NCI-H748 treated with DMSO at 0.1 percent for 48 hours (cell line): ENCODE data around the gene AMIGO2.

ENCODE experiments used
- DNase-seq: peaks from one replicate; lab custom pipeline; 2025; lab: John Stamatoyannopoulos, UW

Gene AMIGO2

DNA sequence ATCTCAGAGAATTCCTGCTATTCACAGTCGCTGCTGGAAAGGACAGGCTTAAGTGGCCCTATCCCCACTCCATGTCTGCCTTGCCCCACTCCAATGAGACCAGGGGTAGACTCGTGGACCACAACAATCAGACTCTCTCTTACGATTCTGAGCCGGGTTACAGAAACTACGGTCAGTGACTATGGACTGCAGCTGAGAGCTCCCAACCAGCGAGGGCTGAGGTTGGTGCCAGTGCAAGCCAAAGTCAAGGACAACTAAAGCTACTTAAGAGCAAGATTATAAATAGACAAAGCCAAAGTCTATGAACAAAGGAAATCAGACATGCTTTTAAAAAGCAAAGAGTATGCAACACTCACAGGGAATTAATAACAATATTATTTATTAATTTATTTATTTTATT, 18.3 kb upstream of the AMIGO2 start:
- no peak for DNase-seq

DNA sequence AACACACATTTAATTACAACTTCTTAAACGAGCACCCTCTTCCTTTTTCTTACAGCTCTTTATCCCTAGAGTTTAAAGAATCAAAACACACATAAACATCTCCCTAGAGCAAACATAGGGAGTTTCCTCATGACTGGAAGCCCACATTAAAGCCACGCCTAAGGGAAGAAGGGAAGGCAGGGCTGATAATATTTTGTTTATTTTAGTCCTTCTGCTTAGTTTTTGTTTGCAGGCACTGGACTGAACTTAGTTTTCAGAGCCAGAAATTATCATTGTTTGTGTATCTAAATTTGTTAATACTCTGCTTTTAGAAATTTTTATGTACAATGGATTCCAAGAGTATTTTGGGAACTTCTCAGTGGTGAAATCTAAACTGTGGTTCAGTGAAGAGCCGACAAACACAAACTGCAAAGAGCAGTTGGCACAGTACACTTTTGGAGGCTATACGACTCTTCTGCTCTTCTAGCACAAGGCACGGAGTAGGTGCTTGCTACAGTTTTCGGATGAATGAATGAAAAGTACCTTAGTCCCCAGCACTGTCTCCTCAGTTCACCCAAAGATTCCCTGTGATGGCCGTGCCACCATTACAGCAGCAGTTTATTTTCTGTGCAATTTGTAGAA, 17.6 kb upstream of the AMIGO2 start:
- peak; percentile 55 for DNase-seq

- no peak for DNase-seq
Measured at GRCh38 chr12:47095446-47096236, 15.9 kb upstream of the AMIGO2 start.

GRCh38 chr12:47094804-47095203, 15.0 kb upstream of the AMIGO2 start:
- DNase-seq = no peak

GRCh38 chr12:47091009-47091408, 11.2 kb upstream of the AMIGO2 start:
- no peak for DNase-seq

GRCh38 chr12:47088021-47088944, 8.5 kb upstream of the AMIGO2 start:
- DNase-seq = peak; percentile 97

DNA sequence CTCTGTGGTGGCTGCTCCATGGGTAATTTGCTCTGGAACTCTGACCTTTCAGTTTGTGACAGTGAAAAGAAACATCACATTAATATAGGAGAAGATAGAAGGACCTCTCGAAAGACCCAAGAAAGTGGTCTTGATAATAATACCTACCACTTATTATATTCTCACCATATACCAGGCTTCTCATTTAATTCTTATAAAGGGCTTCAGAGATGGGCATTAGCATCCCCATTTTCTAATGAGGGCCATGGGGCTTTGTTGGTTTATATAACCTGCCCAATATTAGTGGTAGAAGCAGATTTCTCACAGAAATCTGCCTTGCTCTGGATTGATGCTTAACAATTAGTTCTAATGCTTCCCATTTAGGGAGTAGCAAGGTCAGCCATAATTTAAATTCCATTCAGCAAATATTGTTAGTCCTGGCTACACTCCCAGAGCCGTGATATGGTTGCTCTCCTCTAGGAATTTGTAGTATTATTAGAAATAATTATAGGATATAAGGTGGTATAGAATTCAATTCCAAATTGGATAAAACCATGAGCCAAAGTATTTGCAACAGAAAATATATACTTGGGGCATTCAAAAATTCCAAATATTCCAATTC, 7.4 kb upstream of the AMIGO2 start:
- peak; percentile 84 for DNase-seq

GRCh38 chr12:47085815-47086252, 6.1 kb upstream of the AMIGO2 start:
- peak; percentile 89 for DNase-seq

DNA sequence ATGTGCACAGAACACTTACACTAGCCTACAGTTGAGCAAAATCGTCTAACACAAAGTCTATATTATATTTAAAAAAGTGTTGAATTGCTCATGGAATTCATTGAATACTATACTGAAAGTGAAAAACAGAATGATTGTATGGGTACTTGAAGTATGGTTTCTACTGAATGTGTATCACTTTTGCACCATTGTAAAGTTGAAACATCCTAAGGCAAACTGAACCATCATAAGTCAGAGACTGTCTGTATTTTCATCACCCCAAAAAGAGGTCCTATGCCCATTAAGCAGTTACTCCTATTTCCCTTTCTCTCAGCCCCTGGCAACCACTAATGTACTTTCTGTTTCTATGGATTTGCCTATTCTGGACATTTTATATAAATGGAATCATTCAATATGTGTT, 4.4 kb upstream of the AMIGO2 start:
- DNase-seq = no peak

DNA sequence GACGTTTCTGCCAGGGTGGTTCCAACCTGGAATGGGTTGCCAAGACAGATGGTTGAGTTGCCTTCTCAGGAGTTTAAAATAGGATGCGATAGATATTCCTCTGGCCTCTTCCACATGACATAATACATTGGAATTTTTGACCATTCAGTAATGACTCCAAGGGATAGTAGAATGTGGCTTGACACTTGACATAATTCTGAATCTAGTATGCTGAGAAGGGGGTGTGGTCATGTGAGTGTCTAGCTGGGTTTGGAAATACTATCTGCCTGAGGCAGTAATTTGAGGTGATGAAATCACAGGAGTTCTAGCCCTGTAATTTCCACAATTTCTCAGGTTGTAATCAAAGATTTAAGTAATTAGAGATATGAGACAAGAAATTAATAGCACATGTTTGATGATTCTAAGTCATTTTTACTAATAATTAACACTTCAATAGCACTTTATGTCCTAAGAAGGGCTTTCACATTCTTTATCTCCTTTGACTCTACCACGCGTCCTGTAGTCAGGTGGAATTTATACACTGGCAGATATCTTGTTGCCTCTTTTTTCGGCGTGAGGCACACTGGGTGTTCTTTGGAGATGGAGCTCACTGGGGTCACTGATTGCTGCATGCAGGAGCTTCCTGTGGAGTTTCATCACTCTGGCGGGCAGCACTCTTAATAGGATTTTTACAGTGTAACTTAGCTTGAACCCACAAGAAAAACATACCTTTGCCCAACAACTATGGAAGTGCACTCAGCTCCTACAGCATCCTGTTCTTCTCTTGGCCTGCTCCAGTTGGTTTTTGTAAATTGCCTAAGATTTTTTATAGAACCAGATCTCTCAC, 3.2 kb upstream of the AMIGO2 start:
- DNase-seq = no peak

DNA sequence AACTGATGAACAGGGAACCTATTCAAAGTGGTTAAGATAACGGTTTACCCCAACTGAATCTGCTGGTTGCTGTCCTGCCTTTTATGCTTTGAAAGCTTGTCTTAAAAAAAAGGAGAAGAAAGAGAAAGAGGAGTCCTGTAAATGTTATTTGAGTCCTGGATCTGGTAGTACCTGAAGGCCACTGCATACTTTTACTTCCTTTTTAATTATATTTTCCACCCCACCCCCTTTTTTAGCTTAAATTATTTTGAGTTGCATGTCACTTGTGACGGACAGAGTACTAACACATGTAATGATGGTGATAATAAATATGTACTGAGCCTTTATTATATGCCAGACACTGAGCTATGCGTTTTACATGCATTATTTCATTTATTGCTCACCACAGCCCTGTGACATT, 2.5 kb upstream of the AMIGO2 start:
- no peak for DNase-seq

DNA sequence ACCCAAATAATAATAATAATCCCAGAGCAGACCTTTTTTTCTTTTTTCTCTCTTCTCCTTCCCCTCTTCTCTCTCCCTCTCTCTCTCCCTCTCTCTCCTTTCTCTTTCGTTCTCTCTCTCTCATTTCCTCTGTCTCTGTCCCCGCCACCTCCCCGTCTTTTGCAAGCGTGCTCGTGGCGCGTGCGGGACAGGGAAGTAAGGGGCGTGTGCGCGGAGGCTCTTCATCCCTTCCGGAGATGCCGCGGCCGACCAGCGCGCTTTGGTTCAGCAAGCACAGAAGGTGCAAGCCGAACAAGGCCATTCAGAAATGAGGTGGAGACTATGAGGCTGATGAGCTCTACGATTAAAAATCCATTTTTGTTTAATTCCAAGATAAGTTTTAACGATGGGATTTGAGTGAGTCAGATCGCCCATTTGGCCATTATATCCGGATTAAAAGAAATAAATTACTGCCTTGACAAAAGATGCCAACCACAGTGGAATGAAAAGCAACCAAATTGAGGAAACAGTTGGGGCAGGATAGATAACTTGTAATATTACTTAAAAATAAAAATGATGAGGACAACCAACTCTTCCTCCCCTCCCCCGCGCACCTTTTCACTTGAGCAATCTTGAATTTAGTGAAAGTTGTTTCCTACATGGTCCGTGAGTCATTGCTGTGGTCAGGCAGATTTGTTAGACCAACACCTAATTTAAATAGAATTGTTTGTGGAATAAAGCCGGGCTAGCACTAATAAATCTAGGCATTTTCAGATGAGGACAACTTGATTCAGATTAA, 1.2 kb upstream of the AMIGO2 start:
- no peak for DNase-seq

GRCh38 chr12:47079981-47080724, 394 bp upstream of the AMIGO2 start:
- no peak for DNase-seq

- DNase-seq = peak; percentile 53
Measured at GRCh38 chr12:47078733-47079467, 859 bp downstream of the AMIGO2 start.

DNA sequence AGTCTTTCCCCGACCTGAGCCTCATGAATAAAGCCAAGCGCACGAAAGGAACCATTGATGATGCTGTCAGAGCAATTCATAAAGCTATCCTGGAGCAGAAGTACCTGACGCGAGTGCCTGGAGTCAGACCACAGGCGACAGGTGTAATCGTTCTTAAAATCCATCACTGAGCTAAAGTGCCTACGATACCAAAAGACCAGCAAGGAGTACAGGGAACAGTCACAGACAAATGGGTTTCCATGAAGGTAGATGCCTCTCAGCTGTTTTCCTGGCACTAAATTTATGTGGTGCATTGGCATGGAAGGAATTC, 1.7 kb downstream of the AMIGO2 start:
- no peak for DNase-seq

- DNase-seq = no peak
Measured at GRCh38 chr12:47077206-47078085, 2.3 kb downstream of the AMIGO2 start.

- no peak for DNase-seq
Measured at GRCh38 chr12:47075192-47076084, 4.3 kb downstream of the AMIGO2 start.
